Ramos (cell line): ENCODE data around the gene FAS.
"Not testable (repeated sequence)": the region's sequence is repeated elsewhere in the genome, so short reads cannot be mapped to it uniquely, and the experiment has no call there.

ENCODE experiments used
- in situ Hi-C: fragments of 300-500 bp; cut with MboI; formaldehyde crosslinking; loops from one replicate; pipeline ENCODE4 v1.14.3; 2022; ENCODE audit warnings: low sequenced_read_pairs; ENCODE audit not compliant: unreplicated experiment

The FAS gene

DNA sequence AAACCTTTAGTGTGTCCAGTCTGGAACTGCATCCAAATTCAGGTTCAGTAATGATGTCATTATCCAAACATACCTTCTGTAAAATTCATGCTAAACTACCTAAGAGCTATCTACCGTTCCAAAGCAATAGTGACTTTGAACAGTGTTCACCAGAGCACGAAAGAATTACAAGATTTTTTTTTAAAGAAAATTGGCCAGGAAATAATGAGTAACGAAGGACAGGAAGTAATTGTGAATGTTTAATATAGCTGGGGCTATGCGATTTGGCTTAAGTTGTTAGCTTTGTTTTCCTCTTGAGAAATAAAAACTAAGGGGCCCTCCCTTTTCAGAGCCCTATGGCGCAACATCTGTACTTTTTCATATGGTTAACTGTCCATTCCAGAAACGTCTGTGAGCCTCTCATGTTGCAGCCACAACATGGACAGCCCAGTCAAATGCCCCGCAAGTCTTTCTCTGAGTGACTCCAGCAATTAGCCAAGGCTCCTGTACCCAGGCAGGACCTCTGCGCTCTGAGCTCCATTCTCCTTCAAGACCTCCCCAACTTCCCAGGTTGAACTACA is 694 bp upstream of the FAS start:
- in situ Hi-C loops = loop anchor here (25.0 kb wide), 1 partner anchor 1153 kb away; no protein-coding TSS in a partner anchor

- in situ Hi-C loops = loop anchor here (25.0 kb wide), 1 partner anchor 1154 kb away; no protein-coding TSS in a partner anchor
Observed at GRCh38 chr10:88991161-88991898, 732 bp downstream of the FAS start.

- in situ Hi-C loops = loop anchor here (25.0 kb wide), 1 partner anchor 1155 kb away; no protein-coding TSS in a partner anchor
Observed at GRCh38 chr10:88991899-88992320, 1.3 kb downstream of the FAS start.

DNA sequence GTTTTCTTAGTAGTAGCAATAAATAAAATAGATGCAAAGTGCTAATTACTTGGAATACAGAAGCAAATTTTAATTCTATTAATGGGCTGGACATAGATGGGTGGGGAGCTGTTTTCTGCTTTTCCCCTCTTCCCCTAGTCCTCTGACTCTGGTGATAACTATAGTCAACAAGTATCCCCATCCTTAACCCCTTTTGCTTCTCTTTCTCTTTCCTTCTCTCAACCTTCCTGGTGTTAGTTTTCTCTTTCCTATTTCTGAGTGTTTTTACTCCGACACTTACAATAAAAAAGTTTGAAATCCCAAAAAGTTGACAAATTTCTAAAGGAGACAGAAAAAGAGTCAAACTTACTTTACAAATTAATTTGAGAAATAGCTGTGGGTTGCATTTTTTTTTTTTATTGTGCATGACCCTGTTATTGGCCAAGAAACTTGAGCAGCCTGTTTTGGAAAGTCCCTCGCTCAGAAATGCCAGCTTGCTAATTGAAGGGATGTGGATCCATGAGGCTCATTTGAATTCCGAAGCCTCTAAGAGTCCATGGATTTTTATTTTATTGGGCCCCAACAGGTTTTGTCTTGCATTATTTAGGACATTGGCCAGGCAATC is 2.4 kb downstream of the FAS start:
- in situ Hi-C loops = loop anchor here (25.0 kb wide), 1 partner anchor 1156 kb away; no protein-coding TSS in a partner anchor

- in situ Hi-C loops = loop anchor here (25.0 kb wide), 1 partner anchor 1157 kb away; no protein-coding TSS in a partner anchor
Observed at GRCh38 chr10:88994019-88994418, 3.4 kb downstream of the FAS start.

GRCh38 chr10:88995156-88995876 is 4.7 kb downstream of the FAS start:
- in situ Hi-C loops = loop anchor here (25.0 kb wide), 1 partner anchor 1158 kb away; no protein-coding TSS in a partner anchor

GRCh38 chr10:88996927-88997326 is 6.3 kb downstream of the FAS start:
- in situ Hi-C loops = loop anchor here (25.0 kb wide), 1 partner anchor 1160 kb away; no protein-coding TSS in a partner anchor

DNA sequence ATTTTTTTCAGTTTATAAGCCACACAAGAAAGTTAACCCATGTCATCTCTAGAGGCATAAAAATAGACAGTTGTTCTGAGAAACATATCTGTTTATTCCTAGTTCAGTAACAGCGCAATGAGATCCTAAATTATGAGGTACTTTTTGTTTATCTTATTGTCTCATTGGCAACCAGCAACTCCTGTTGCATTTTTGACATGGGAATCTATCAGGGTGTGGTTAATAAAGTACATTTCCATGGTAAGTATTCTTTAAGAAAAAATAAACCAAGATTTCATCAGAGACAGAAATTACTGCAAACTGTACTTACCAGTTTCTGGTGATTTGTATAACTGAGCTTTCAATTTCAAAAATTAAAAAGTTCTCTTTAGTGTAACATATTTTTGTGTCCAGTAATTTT is 9.0 kb downstream of the FAS start:
- in situ Hi-C loops = loop anchor here (25.0 kb wide), 1 partner anchor 1162 kb away; no protein-coding TSS in a partner anchor

- in situ Hi-C loops = no loop called here
Observed at GRCh38 chr10:89001024-89001728, 10.6 kb downstream of the FAS start.

DNA sequence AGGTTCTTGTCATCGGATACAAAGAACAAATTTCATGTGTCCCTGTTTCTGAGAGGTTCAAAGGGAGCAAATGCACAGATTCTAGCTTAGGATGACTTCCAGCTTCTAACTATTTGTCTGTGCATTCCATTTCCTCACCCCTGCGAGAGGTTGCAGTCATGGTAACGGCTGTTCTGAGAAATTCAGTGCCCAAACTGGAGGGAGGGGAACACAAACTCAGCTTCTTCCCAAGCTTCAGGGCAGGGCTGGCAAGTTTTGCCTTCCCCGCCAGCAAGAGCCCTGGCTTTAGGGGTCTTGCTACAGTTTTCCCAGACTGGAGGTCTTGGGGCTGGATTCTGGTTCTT is 11.1 kb downstream of the FAS start:
- in situ Hi-C loops = no loop called here

GRCh38 chr10:89002226-89002978 is 11.8 kb downstream of the FAS start:
- in situ Hi-C loops = no loop called here

DNA sequence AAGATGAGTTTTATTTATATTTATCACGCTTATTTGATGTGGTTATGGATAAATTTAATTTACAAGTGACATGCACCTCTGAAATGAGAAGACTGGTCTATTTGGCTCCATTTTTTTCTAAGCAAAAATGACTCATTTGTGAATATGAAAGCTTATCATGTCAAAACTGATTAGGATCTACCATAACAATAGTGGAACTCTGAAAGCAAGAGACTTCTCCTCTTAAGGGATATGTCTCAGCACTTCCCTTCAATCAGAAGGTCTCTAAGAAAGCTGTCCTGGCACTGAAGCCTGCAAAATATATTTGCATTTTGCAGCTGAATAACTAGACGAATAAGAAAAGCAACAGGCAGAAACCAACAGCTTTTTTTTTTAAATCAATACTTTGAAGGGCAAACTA is 12.7 kb downstream of the FAS start:
- in situ Hi-C loops = no loop called here

DNA sequence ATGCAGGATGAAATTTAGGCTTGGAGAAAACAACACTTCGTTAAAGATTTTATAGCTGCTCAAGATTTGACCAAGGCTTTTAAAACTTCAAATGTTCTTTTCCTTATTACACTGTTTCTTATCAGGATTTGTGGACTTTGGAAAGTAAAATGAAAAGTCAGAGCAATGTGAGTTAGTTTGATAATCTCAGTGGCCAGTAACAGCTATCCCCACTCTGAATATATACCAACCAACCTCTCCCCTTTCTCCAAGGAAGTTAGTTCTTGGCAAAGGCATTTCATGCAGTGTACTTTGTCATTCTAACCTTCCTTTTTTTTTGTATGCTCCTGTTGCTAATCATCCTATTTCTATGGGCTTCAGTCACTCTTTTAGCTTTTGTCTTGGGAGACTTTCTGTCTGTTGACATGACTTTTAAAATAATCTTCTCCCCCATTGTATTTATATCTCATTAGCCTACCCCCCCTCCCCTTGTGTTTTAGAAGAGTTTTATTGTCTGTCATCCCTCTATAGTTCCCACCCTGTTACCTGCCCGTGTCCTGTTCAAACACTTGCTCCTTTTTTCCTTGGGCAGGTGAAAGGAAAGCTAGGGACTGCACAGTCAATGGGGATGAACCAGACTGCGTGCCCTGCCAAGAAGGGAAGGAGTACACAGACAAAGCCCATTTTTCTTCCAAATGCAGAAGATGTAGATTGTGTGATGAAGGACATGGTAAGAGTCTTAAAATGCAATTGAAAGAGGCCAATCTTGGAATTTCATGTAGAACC is 16.7 kb downstream of the FAS start:
- in situ Hi-C loops = no loop called here

- in situ Hi-C loops = not testable (repeated sequence)
Observed at GRCh38 chr10:89018700-89019346, 28.2 kb downstream of the FAS start.

GRCh38 chr10:89019569-89020327 is 29.1 kb downstream of the FAS start:
- in situ Hi-C loops = no loop called here

GRCh38 chr10:89021526-89021925 is 30.9 kb downstream of the FAS start:
- in situ Hi-C loops = not testable (repeated sequence)

- in situ Hi-C loops = no loop called here
Observed at GRCh38 chr10:89022734-89023133, 32.1 kb downstream of the FAS start.
